GM13976 (cell line): Measurements from ENCODE around the gene RERGL.

ENCODE experiments used
- DNase-seq: peaks from one replicate; pipeline ENCODE4 v3.0.0; 2012; ENCODE audit warnings: low spot score
- in situ Hi-C: fragments of 300-500 bp; cut with MboI; formaldehyde crosslinking; loops from one replicate; pipeline ENCODE4 v1.12.0; 2022; ENCODE audit warnings: low sequenced_read_pairs, mixed read lengths, inconsistent platforms; ENCODE audit not compliant: unreplicated experiment
- TF ChIP-seq, protein P1 (sequence below): IDR thresholded peaks from 2 replicates; pipeline ENCODE4 v1.5.1; 2012; ENCODE audit warnings: borderline replicate concordance, mild to moderate bottlenecking; ENCODE audit not compliant: insufficient read depth; ENCODE audit errors: extremely low read depth, missing control alignments, control extremely low read depth

Gene RERGL

GRCh38 chr12:18120899-18121298, 30.9 kb upstream of the RERGL start:
- TF ChIP-seq, protein P1, sequence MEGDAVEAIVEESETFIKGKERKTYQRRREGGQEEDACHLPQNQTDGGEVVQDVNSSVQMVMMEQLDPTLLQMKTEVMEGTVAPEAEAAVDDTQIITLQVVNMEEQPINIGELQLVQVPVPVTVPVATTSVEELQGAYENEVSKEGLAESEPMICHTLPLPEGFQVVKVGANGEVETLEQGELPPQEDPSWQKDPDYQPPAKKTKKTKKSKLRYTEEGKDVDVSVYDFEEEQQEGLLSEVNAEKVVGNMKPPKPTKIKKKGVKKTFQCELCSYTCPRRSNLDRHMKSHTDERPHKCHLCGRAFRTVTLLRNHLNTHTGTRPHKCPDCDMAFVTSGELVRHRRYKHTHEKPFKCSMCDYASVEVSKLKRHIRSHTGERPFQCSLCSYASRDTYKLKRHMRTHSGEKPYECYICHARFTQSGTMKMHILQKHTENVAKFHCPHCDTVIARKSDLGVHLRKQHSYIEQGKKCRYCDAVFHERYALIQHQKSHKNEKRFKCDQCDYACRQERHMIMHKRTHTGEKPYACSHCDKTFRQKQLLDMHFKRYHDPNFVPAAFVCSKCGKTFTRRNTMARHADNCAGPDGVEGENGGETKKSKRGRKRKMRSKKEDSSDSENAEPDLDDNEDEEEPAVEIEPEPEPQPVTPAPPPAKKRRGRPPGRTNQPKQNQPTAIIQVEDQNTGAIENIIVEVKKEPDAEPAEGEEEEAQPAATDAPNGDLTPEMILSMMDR, result no peak
- in situ Hi-C loops, result no loop called here
- DNase-seq, result no peak

DNA sequence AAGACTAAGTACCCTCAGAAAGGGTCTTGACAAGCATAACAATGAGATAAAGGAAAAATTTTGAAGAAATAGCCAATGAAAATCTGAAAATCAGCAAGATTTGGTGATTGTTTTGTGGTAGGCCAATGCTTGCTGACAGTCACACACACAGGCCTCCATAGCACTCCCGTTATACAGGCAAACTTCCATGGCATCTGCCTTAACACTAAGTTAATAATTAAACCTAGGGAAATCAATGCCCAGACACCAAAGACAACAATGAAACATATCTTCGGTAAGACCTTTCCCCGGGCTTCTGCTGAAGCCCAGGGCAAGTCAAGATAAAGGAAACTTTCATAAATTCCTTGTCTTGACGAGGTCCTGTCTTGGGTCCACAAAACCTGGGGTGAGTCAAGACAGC, 18.6 kb upstream of the RERGL start:
- no peak for DNase-seq
- TF ChIP-seq, protein P1, result no peak
- in situ Hi-C loops, result no loop called here

- in situ Hi-C loops, result no loop called here
- TF ChIP-seq, protein P1, result no peak
- DNase-seq, result no peak
Observed at GRCh38 chr12:18103624-18104023, 13.6 kb upstream of the RERGL start.

- no peak for DNase-seq
- in situ Hi-C loops, result no loop called here
- TF ChIP-seq, protein P1, result no peak
Observed at GRCh38 chr12:18101043-18101442, 11.1 kb upstream of the RERGL start.

GRCh38 chr12:18084080-18084479, 5.9 kb downstream of the RERGL start:
- TF ChIP-seq, protein P1, result no peak
- no peak for DNase-seq
- in situ Hi-C loops, result no loop called here

DNA sequence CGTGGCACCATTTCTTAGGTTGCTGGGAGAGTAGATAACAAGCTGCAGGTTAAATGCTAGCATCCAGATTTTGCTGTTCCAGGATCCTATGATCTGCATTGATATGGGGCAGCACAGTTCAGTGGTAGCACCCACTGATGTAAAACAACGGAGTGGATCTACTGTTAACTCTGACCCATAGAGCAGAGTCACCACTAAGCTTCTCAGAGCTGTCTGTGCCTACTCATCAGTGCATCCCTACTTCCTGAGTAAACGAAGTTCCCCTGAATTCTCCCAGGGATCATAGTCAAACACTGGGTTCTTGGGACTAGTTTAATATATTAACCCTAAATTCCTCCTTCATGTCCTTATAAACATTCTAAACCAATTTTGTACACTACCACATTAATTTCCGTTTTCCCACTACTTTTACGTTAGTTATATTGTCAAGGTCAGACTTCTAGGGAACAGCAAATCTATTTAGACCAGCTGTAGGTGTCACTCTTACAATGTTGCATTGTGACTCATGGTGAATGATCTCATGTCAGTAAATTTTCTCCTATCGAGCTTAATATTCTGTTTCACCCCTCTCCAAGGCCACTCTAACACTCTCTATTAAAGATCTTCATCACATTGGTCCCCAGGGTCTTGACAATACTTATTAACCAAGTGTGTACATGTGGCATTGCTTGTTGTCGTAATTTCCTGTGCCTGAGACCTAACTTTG, 10.3 kb downstream of the RERGL start:
- in situ Hi-C loops, result no loop called here
- no peak for DNase-seq
- TF ChIP-seq, protein P1, result no peak
